ENCODE results near the gene PHYKPL.

Gene PHYKPL

GRCh38 chr5:178216779-178217178 is 15.8 kb downstream of the PHYKPL start:
- no peak overlapping the region for H3K4me3 ChIP-seq (ENCODE audit: insufficient read depth, low read depth, low read length)
- peaks cover 36% of the 10 kb centered on the region for H3K36me3 ChIP-seq (ENCODE audit: control insufficient read depth, insufficient read depth, low read length)
- WGBS, 2 experiments, result 88 to 95% methylated on average over 3 of the region's 3 CpGs
- no peak overlapping the region for H3K27ac ChIP-seq (ENCODE audit: insufficient read depth, low read depth, low read length, poor library complexity, severe bottlenecking)
- no peaks in the 10 kb centered on the region for H3K9me3 ChIP-seq (ENCODE audit: control insufficient read depth, low read length)
- no peaks in the 10 kb centered on the region for H3K4me1 ChIP-seq (ENCODE audit: control insufficient read depth, insufficient read depth, low read length)
- no peaks in the 10 kb centered on the region for H3K27me3 ChIP-seq (ENCODE audit: control insufficient read depth, insufficient read depth, low read length, poor library complexity, severe bottlenecking)

DNA sequence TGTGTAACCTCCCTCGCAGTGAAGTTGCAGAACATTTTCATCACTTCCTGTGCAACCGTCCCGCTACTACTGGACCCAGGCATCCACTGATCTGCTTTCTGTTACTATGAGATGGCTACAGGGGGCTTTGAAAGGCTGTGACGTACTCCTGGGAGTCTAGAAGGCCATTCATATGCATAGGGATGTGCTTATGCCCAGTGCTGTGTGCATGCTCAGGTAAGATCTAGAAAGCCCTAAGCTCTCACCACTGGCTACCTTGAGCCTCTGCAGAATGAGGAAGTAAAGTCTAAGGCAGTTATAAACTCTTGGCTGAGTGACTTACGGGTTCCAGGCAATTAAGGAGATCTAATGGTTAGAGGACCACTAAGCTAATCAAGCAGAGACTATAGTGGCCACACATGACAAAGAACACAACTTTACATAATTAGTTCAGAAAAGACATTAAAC is 16.5 kb downstream of the PHYKPL start:
- H3K36me3 ChIP-seq (ENCODE audit: control insufficient read depth, insufficient read depth, low read length), result peaks cover 43% of the 10 kb centered on the region
- H3K4me3 ChIP-seq (ENCODE audit: insufficient read depth, low read depth, low read length), result no peak overlapping the region
- H3K9me3 ChIP-seq (ENCODE audit: control insufficient read depth, low read length), result no peaks in the 10 kb centered on the region
- H3K27ac ChIP-seq (ENCODE audit: insufficient read depth, low read depth, low read length, poor library complexity, severe bottlenecking), result no peak overlapping the region
- no peaks in the 10 kb centered on the region for H3K27me3 ChIP-seq (ENCODE audit: control insufficient read depth, insufficient read depth, low read length, poor library complexity, severe bottlenecking)
- no peaks in the 10 kb centered on the region for H3K4me1 ChIP-seq (ENCODE audit: control insufficient read depth, insufficient read depth, low read length)
- WGBS, 2 experiments, result 93 to 95% methylated on average over 5 of the region's 5 CpGs

GRCh38 chr5:178215280-178216002 is 17.2 kb downstream of the PHYKPL start:
- H3K36me3 ChIP-seq (ENCODE audit: control insufficient read depth, insufficient read depth, low read length), result peaks cover 48% of the 10 kb centered on the region
- no peaks in the 10 kb centered on the region for H3K9me3 ChIP-seq (ENCODE audit: control insufficient read depth, low read length)

GRCh38 chr5:178214160-178214803 is 18.3 kb downstream of the PHYKPL start:
- peaks cover 59% of the 10 kb centered on the region for H3K36me3 ChIP-seq (ENCODE audit: control insufficient read depth, insufficient read depth, low read length)
- H3K27ac ChIP-seq (ENCODE audit: insufficient read depth, low read depth, low read length, poor library complexity, severe bottlenecking), result no peak overlapping the region
- no peaks in the 10 kb centered on the region for H3K4me1 ChIP-seq (ENCODE audit: control insufficient read depth, insufficient read depth, low read length)
- no peak overlapping the region for H3K4me3 ChIP-seq (ENCODE audit: insufficient read depth, low read depth, low read length)
- no peaks in the 10 kb centered on the region for H3K27me3 ChIP-seq (ENCODE audit: control insufficient read depth, insufficient read depth, low read length, poor library complexity, severe bottlenecking)
- H3K9me3 ChIP-seq (ENCODE audit: control insufficient read depth, low read length), result no peaks in the 10 kb centered on the region
- WGBS, 2 experiments, result 95 to 96% methylated on average over 6 of the region's 6 CpGs

More at GRCh38 chr5:178215280-178216002, 17.2 kb downstream of the PHYKPL start:
- Histone ChIP-seq H3K4me1 (ENCODE audit: control insufficient read depth, insufficient read depth, low read length) (no peaks in the 10 kb centered on the region), H3K4me3 (ENCODE audit: insufficient read depth, low read depth, low read length) (no peak overlapping the region), H3K27me3 (ENCODE audit: control insufficient read depth, insufficient read depth, low read length, poor library complexity, severe bottlenecking) (no peaks in the 10 kb centered on the region), H3K27ac (ENCODE audit: insufficient read depth, low read depth, low read length, poor library complexity, severe bottlenecking) (no peak overlapping the region)
- WGBS, 2 experiments, result 88 to 89% methylated on average over 11 to 13 of the region's 13 CpGs

- no peaks in the 10 kb centered on the region for H3K27me3 ChIP-seq (ENCODE audit: control insufficient read depth, insufficient read depth, low read length, poor library complexity, severe bottlenecking)
- H3K27ac ChIP-seq (ENCODE audit: insufficient read depth, low read depth, low read length, poor library complexity, severe bottlenecking), result no peak overlapping the region
- no peaks in the 10 kb centered on the region for H3K4me1 ChIP-seq (ENCODE audit: control insufficient read depth, insufficient read depth, low read length)
- no peak overlapping the region for H3K4me3 ChIP-seq (ENCODE audit: insufficient read depth, low read depth, low read length)
- H3K9me3 ChIP-seq (ENCODE audit: control insufficient read depth, low read length), result no peaks in the 10 kb centered on the region
- 95% methylated on average over 8 of the region's 8 CpGs for WGBS, 2 experiments
- H3K36me3 ChIP-seq (ENCODE audit: control insufficient read depth, insufficient read depth, low read length), result peaks cover 64% of the 10 kb centered on the region
These were observed 18.9 kb downstream of the PHYKPL start for GRCh38 chr5:178213748-178214151.

GRCh38 chr5:178213003-178213461 is 19.6 kb downstream of the PHYKPL start:
- no peaks in the 10 kb centered on the region for H3K27me3 ChIP-seq (ENCODE audit: control insufficient read depth, insufficient read depth, low read length, poor library complexity, severe bottlenecking)
- WGBS, 2 experiments, result 70% methylated on average over 4 of the region's 4 CpGs
- no peak overlapping the region for H3K4me3 ChIP-seq (ENCODE audit: insufficient read depth, low read depth, low read length)
- no peaks in the 10 kb centered on the region for H3K9me3 ChIP-seq (ENCODE audit: control insufficient read depth, low read length)
- no peak overlapping the region for H3K27ac ChIP-seq (ENCODE audit: insufficient read depth, low read depth, low read length, poor library complexity, severe bottlenecking)
- H3K36me3 ChIP-seq (ENCODE audit: control insufficient read depth, insufficient read depth, low read length), result peaks cover 66% of the 10 kb centered on the region
- no peaks in the 10 kb centered on the region for H3K4me1 ChIP-seq (ENCODE audit: control insufficient read depth, insufficient read depth, low read length)

DNA sequence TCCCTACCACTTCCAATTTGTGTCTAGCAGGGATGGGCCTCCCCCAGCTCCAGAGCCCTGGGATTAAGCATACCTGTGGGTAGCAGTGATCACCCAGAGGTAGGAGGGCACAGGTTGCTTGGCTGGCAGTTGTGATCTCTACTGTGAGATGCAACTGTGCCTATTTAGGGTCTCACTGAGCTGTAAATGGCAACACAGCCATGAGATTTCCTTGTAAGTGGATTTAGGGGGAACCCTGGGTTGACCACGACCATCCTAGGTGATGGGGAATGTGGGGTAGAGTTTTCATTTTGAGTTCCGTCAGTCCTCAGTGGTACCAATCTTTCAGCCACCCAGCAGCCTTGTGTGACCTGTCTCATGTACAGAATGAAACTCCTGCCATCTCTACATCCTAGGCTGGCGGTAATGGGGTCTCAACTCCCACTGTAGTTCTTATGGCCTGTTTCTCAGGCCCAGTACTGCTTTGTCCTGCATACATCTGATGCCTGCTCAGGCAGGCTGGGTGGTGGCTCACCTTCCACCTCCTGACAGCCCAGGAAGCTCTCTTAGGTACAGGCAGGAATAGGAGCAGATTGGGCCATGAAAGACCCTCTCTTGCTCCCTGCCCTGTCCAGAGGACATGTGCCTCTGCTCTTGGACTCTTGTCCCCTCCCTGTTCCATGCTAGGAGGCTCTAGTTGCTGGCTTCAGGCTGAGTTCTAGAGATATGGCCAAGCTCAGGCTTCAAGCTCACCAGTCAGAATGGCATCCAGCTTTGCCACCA is 20.2 kb downstream of the PHYKPL start:
- Histone ChIP-seq H3K27ac (ENCODE audit: insufficient read depth, low read depth, low read length, poor library complexity, severe bottlenecking) (no peak overlapping the region), H3K27me3 (ENCODE audit: control insufficient read depth, insufficient read depth, low read length, poor library complexity, severe bottlenecking) (no peaks in the 10 kb centered on the region), H3K9me3 (ENCODE audit: control insufficient read depth, low read length) (no peaks in the 10 kb centered on the region), H3K4me3 (ENCODE audit: insufficient read depth, low read depth, low read length) (no peak overlapping the region), H3K36me3 (ENCODE audit: control insufficient read depth, insufficient read depth, low read length) (peaks cover 69% of the 10 kb centered on the region), H3K4me1 (ENCODE audit: control insufficient read depth, insufficient read depth, low read length) (no peaks in the 10 kb centered on the region)
- WGBS, 2 experiments, result 90 to 94% methylated on average over 3 of the region's 3 CpGs

GRCh38 chr5:178211095-178212048 is 21.2 kb downstream of the PHYKPL start:
- H3K27ac ChIP-seq (ENCODE audit: insufficient read depth, low read depth, low read length, poor library complexity, severe bottlenecking), result no peak overlapping the region
- H3K36me3 ChIP-seq (ENCODE audit: control insufficient read depth, insufficient read depth, low read length), result peaks cover 68% of the 10 kb centered on the region
- peaks cover 7% of the 10 kb centered on the region for H3K4me1 ChIP-seq (ENCODE audit: control insufficient read depth, insufficient read depth, low read length)
- 93% methylated on average over 8 of the region's 8 CpGs for WGBS, 2 experiments
- H3K4me3 ChIP-seq (ENCODE audit: insufficient read depth, low read depth, low read length), result no peak overlapping the region
- H3K9me3 ChIP-seq (ENCODE audit: control insufficient read depth, low read length), result no peaks in the 10 kb centered on the region
- H3K27me3 ChIP-seq (ENCODE audit: control insufficient read depth, insufficient read depth, low read length, poor library complexity, severe bottlenecking), result no peaks in the 10 kb centered on the region

- Histone ChIP-seq H3K27ac (ENCODE audit: insufficient read depth, low read depth, low read length, poor library complexity, severe bottlenecking) (no peak overlapping the region), H3K9me3 (ENCODE audit: control insufficient read depth, low read length) (no peaks in the 10 kb centered on the region), H3K36me3 (ENCODE audit: control insufficient read depth, insufficient read depth, low read length) (peaks cover 72% of the 10 kb centered on the region), H3K4me1 (ENCODE audit: control insufficient read depth, insufficient read depth, low read length) (peaks cover 14% of the 10 kb centered on the region), H3K4me3 (ENCODE audit: insufficient read depth, low read depth, low read length) (no peak overlapping the region), H3K27me3 (ENCODE audit: control insufficient read depth, insufficient read depth, low read length, poor library complexity, severe bottlenecking) (no peaks in the 10 kb centered on the region)
- WGBS, 2 experiments, result 96 to 97% methylated on average over 5 of the region's 5 CpGs
These were observed 21.9 kb downstream of the PHYKPL start for GRCh38 chr5:178210686-178211085.
